NCI-H526 (cell line): ENCODE results near the gene INHBA.

ENCODE experiments used
- DNase-seq, 2 experiments: peaks; one replicate each; lab custom pipeline; 2025; lab: John Stamatoyannopoulos, UW

The INHBA gene

DNA sequence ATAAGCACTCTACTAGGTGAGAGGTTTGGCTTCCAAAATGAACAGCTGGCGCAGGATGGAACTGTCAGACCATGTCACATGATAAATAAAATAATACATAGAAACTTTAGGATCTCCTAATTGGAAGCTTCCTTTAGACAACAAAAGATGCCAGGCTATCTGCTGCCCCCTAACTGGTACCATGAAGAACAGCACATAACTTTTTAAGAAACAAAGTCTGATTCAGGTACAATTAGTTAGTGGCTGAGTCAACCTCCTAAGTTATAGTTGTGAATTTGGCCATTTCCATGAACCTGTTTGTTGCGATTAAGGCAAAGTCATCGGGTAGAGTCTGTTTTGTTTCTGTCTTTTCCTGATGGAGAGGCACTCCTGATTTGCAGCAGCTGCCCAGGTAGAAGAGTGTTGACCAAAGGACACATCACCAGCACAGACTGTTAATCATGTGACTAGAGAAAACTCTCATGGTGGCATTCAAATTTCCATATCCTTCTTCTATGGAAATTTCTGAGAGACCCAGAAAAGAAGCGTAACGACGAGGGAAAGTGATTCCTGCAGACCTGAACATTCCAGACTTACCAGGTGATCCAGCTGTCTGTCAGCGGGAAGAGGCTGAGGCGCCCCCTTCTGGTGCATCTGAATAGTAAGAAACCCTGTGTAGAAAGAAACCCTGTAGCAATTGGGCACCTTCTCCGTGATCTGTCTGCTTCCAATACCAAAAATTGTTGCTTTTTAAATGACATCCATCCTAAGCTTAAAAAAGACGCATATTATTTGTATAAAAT is 8.6 kb upstream of the INHBA start:
- peak in 1 of 2 experiments; percentile 15 for DNase-seq

DNA sequence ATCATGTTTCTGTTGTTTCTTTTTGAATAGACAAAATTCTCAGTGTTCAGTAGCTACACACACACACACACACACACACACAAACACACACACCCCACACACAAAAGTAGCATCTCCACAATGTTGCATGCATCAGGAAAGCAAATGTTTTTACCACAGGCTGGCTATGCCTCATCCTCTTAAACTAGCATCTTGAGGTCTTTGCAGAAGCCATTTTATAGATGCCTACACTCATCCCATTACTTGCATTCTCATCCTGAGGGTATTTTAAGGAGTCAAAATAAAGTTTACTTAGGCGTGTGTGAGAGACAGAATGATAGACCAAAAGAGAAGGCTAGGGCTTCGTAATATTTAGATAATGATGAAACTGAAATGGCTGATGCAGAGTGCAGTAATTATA is 7.9 kb upstream of the INHBA start:
- no peak for DNase-seq

DNA sequence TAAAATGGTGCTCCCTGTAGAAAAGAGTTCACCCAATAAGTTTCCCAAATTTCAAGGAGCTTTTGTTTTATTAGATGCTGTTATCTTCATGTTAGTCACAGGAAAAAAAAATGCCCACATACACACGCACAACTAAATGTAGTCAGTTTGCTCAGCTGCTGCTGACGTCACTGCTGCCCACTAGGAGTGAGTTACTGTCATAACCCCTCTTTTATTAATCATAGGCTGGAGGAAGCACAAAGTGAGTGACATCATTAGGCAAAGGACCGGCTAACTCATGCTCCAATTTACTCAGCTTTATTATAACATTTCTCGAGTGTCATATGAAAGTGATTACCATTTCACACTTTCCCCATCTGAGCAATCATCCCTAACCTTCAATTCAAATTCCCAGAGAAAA is 6.7 kb upstream of the INHBA start:
- no peak for DNase-seq

DNA sequence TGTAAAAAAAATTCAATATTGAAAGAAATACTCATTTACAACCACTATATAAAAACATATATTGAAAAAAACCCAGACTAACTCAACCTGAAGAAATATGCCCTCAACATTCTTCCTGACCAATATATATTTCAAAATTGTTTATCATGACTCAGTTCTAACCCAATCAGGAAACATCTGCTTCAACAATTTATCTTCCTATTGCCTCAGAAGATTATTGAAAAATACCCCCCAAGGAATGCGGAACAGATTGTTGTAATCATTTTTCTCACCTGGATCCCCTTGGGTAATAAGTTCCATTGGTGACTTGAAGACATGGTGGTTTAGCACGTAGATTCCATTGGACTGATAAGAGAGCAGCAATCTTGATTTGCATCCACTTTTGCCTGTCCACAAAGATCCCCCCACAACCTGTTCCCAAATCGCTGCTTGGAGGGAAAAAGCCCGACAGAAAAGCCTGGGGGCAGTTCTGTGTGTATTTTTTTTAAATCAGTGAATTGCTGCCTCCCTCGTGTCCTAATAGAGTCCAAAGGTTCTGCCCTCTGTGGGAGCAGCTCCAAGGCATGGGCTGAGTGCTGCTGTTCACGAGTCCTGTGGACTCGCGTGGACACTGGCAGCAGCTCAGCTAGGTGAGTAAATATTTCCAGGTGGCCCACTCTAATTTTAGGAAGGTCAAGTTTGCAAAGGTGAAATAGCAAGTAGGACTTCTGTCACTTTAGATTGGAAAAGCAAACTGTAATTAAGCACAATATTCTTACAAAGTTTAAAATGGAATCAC is 5.9 kb upstream of the INHBA start:
- no peak for DNase-seq

DNA sequence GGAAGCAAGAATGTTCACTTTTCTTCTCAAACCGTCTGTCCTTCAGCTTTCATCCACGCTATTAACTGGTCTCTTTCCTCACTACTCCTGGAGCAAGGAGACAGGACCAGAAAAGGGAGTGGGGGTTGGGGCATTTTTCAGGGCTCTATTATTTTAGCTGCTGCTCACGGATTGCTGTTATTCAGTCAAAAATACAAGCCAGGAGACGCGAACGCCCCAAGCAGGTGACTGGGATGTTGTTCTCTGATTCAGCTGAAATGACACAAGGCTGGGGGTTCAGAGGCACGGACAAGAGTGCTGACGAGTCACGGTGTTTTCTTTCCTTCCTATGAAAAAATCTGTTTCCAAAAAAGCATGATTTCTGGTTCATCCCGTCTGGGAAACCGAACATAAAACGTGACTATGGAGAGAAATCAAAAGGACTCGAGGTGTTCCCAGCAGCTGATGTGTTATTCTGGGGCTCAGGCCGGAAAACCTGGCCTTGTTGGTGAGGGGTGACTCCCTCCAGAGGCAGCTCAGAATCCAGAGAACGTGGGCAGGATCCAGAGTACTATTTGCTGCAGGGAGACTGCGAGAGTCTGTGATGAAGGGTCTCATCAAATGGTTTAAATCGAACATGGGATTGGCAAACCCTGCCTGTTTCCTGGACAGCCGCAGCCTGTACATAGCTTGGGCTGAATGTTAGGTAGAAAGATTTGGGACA is 3.5 kb upstream of the INHBA start:
- no peak for DNase-seq

DNA sequence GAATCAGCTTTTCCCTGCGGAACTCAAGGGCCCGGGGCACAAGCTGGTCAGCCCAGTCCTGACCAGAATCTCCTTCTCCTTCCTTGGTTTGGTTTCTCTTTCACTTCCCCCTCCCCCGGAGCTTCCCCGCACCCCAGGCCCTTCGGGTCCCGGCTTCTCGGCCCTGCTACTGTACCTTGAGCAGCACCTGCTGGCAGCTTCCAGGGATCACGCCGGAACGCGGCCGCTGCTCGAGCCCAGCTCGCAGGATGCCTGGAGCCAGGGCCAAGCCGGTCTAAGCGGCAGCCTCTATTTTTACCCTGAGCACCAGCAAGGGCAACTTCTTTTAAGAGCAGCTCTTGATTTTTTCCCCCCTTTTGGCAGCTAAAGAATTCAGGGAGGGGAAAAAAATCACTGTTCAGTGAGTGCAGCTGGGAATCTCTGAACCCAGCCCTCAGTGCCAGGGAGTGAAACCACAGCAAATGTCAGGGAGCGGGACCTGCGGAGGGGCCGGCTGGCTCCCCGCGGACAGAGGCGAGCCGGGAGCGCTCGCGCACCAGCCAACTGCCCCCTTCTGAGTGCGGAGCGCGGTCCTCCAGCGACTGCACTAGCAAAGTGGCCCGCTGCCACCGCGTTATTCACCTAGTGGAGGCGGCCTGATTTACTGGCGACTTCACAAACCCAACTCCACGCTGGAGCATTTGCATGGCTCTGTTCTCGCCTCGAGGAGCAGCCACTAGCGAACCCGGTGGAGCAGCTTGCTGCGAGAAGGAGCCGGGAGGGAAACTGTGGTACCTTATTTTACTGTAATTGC is 2.4 kb upstream of the INHBA start:
- DNase-seq, result peak in 1 of 2 experiments; percentile 78

DNA sequence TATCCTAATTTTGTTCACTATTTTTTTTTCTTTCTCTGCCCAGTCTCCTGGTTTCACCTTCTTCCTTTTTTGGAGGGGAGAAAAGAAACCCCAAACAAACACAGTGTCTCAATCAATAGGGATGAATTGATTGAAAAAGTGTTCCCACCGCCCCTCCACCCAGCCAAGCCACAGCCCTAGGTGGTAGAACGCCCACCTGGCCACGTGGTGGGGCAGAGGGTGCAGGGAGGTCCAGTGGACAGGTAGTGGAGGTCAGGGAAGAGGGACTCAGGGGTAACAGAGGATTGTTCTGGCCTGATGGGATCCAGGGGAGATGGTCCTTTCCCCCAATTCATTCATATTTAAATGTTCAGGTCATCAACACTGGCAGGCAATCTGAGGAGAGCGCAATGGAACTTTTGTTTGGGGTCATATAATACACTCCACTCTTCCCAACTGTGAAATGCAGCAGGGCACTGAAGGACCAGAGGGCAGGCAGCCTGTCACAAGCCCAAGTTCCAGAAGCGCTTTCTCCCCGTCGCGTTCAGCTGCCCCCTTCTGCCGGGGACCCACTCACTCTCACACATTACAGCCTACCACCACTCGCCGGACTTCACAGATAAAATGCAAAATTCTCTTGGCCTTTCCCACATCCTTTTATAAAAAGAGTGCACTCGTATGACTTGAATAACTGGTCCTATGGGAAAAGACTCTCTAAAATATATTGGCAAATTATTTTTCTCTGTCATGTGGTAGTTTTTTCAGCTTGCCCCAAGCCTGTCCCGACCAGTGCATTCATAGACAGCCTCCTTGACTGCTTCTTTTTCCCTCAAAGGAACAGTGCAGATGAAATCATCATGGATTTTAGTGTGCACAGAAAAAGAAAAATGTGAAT is 1.6 kb downstream of the INHBA start:
- no peak for DNase-seq

DNA sequence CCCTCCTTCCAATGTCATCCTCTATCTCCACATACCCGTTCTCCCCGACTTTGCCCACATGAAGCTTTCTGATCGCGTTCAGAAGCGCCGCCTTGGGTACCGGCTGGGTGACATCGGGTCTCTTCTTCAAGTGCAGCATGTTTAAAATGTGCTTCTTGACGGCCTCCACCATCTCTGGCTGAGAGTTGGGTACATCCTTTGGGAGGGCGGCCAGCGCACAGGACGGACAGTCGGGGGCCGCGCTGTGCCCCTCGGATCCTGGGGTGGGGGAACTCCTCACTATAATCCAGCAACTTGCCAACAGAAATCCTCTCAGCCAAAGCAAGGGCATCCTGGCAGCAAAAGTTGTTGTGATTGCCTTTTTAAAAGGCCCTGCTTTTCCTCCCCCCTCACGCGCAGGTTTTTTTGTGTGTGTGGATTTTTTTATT is 2.8 kb downstream of the INHBA start:
- DNase-seq, result no peak

DNA sequence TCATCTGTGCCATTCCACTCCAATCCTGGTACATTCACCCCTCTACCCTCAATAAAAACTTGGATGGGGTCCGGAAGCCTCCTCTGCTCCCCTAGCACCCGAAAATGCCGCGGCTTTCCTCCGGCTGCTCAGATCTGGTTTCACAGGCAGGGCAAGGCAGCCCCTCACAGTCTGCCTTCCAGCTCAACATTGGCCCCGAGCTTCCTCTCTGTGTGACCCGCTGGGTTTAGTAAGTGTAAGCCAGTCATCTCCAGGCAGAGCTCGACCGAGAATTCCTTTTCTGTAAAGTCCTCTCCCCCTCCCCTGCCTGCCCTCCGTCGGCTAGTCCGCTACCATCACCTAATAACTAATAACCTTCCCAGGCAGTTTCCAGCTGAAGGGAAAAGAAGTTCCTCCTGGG is 3.4 kb downstream of the INHBA start:
- no peak for DNase-seq

DNA sequence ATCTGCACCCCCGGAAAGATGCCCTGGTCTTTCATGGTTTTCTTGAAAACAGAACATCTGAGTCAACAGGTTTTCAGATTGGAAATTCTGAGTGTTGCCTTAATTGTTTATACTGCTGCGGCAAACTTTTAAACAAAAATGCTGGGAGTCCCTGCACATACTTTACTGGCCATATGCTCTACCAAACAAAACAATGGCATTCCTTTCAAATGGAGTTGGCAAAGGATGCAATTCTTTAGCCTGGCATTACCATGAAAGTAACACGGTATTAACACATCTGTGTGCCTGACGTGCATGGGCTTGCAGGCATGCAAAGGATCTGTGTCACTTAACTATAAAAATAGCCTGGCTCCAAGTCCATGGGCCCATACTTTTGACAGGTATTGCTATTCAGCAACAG is 4.2 kb downstream of the INHBA start:
- no peak for DNase-seq

DNA sequence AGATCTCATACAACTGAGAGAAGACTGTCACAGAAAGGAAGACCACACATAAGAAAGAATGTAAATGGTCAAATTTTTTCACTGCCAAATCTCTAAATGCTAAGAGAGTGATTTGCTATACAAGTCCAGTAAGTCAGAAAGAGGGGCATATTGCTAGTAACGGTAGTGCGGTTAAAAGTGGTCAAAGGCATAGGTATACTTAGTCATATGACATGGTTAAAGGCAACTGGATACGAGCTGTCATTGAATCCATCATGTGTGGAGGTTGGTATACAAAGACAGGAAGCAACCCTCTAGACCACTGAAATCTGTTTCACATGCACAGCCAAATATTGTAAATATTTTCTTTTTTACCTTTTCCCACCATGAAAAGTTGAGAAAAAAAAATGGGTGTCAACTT is 4.8 kb downstream of the INHBA start:
- no peak for DNase-seq

DNA sequence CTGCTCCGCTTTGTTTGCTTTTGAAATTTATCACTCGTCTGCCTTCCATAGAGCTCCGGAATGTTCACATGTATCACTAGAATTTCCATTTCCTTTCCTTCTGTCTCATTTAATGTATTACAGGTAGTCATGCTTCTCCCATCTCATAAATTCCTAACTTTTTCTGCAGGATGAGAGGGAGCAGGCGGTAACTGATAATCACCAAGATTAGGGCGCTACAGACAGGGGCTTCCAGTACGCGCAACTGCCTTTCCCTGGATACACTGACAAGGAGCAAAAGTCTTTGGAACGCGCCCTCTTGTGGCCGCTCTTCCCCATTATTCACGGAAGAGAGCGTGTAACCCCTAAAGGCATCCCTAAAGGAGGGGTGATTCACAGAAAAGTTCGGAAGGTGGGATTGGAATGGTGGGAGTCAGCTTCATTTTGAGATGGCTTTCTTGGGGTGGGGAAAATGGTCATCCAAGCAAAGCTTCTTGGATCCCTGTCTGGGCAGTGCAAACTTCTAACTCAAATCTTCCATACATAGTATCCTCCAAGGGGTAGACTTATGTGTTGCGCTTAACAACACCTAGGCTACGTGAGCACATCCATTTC is 6.5 kb downstream of the INHBA start:
- DNase-seq, result peak; percentile 26 to 61

DNA sequence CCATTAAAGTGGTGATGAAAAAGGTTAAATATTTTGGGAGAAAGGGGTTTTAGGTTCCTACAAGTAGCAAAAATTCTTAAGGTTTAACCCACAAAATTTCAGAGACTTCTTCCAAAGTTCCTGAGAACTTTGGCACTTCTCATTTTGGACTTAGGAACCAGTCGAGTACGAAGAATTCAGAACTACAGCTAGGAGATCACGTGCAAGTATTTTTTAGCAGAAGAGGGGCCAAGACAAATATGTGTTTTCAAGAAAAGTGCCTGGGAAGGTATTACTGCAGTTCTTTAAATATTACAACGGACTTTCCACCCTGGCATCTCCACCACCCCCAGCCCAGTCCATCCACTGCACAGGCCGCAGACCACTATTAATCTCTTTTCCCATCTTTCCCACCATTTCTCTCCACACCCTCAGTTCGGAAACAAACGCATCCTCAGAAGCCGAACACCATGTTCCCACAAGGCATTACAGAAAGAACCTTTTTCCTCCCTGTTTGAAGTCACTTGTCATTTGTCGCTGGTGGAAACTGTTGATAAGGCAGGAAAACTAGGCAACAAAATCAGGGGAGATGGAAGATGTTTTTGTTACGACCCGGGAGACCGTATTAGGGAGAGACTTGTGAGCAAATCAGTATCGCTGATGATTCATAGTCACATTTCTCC is 7.1 kb downstream of the INHBA start:
- DNase-seq, result no peak

DNA sequence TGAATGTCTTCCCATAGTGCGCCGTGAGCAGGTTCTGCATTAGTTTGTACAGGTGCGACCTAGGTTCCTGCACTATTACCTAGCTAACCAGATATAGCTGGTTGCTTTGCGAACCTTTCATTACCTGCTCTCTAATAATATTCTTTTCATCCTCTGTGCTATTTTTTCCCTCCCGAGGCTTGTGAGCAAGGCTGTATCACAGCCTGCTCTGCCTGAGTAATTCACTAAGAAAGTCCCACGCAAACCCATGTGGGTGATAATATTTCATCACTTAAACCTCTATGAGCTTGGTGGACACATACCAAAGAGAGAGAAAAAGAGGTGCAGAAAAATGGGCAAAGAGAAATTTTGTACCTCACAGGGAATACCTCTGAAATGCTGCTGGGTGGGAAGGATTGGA is 8.4 kb downstream of the INHBA start:
- no peak for DNase-seq

DNA sequence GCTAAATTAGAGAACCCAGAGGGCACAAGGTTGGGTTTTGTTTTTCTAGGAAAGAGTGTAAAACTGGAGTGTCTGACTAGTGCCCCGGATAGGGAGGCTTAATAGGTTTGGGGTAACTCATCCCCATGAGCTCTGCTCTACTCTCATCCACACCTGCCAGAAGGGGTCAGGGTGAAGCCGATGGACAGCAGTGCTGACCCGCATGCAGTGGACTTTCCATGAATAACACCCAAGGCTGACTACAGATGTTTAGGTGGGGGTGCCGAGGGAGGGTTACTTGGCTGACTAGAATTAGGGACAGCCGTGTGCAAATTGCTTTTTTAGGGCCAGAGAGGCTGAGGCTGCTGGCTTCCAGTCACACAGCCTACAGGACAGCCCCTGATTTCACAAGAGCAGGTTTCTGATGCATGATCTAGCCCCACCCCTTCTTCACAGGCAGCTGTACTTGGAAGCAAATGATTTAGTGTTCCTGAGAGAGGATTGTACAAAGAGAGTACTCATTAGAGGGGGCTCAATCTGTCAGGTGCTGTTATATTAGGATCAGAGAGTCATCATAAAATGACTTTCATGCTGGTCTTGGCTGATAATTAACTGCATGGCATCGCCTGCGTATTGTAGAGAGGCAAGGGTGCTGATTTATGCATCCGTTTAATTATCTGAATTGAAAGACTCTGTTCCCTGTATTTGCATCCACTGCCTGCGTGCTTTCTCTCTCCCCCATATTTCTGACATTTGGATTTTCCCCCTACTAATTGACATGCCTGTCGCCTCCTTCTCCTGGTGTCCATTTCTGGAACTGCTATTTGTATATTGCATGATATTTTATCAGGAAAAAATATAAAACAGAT is 9.5 kb downstream of the INHBA start:
- DNase-seq, result peak in 1 of 2 experiments; percentile 2

DNA sequence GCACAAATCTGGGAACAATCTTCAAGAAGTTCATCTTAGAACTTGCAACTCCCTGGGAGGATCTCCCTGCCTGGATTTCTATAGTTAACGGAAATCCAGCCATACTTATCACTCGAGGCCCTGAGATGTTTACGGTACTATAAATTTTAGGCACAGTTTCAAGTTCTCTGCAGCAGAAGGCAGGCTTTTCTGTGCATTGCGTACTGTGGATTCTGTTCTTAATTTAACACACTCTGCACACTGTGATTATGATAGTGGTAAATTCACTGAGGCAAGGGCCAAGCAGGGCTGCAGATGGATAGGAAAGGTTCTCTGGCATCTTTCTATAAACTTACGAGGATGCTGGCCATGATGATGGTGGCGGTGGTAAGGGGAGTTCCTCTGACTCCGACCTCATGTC is 10.6 kb downstream of the INHBA start:
- DNase-seq, result no peak

DNA sequence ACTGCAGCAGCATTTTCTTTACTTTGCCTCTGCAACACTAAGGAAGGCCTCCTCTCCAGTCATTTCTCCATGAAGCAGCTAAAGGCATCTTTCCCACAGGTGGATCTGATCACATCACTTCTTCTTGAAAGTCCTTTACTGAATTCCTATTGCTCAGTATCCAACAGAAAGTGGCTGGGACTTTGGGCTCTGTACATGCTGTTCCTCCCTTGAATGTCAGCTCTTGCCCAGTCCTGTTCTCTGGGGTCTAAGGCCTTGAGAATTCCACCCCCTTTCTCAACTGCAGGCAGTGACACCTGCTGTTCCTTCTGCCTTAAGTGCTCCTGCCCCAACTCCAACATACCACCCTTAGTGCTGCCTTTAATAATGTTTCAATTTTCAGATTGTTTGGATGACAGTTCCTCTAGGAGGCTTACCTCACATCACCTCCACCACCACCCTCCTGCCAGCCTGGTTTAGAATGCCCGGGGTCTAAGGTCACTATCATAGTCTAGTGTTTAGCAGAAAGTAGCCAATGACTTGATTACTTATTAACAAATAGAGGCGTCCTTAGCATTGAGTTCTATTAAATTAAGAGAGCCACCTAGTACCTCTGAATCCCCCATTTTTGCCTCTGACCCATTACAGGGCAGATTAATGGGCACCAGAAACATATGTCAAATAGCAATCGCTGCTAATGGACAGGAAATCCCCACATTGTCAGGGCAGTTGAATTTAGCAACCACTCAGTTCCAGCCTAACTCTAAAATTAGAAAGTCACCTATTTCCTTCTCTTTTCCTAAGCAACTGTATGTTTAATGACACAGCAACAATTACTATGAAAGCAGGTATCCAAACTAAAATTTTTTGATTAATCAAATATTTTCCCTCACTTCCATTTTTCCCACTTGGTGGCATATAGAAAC is 11.4 kb downstream of the INHBA start:
- DNase-seq, result no peak

DNA sequence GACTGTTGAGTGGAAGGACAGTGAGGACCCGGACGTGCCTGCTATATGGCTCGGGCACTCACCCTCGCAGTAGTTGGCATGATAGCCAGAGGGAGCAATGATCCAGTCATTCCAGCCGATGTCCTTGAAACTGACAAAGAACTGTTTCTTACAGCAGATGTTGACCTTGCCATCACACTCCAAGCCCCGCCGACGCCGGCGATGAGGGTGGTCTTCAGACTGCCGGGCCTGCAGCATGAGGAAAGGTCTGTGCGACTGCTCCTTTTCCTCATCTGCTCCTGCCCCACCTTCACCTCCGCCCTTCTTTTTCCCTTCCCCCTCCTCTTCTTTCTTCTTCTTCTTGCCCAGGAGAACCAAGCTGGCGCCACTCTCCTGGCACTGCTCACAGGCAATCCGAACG is 13.1 kb downstream of the INHBA start:
- DNase-seq, result no peak
